Measurements from ENCODE around the gene THSD4.

Gene THSD4

GRCh38 chr15:71588746-71589145 is 473.5 kb downstream of the THSD4 start:
- no peak for DNase-seq (ENCODE audit: low read depth)

DNA sequence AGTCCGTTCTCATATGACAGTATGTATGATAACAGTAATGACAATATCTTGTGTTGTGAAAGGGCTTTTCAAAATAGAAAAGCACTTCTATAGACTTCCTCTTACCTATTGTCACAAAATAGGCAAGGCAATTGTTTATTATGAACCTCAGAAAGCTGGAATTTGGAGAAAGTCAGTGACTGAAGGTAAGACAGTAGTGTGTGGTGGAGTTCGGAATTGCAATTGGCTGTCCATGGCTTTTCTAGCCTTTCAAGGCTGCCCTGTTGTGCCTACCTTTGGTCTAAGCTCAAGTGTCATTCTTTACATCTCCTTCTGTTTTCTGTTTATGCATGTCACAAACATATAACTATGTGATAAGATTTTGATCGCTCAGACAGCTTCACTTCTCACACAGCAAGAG is 475.8 kb downstream of the THSD4 start:
- DNase-seq (ENCODE audit: low read depth): no peak

DNA sequence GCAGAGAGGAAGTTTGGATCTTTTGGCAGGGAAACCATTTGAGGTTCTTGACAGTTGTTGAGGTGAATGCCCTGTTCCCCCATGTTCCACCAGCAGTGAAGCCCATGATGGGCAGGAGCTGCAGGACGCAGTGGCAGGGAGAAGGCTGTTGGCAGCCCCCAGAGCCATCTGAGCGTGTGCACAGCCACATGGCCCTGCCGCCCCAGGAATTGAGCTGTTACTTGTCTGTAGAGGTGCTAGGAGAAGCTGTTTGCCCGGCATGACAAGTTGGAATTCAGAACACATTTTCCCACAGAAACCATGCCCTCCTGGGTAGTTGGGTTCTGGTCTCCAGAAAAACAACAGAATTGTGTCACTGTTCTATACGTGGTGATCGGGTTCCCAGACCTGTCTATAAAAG is 476.9 kb downstream of the THSD4 start:
- no peak for DNase-seq (ENCODE audit: low read depth)

DNA sequence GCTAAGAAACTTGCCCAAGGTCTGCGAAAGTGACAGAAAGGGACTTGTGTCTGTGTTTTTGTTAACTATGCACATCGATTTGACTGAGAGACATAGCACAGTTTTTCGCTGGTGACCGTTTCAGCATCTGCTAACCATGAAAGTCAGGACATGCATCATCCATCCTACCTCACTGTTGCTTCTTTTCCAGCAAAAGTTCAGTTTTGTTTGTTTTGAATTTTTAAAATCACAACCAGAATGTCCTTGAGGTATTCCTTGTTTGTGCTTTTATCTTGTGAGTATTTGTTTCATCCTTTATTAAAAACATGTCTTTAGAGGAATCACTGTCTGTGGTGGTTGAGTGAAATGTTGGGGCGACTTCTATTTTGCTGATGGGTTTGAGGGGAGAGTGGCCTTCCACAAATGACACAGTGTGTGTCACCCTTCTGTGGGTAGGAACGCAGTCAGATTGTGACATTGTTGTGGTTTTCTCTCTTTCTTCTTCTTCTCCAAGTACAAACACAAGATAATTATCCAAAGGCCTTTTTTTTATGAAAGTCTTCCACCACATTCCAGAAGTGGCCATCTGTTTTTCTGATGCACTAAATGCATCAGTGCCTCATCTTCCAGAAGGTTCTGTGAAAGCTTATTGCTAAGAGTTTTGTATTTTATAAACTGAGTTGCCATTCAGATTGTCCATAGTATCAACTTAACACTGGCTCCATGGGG is 480.7 kb downstream of the THSD4 start:
- no peak for DNase-seq (ENCODE audit: low read depth)

- DNase-seq (ENCODE audit: low read depth): no peak
Measured at GRCh38 chr15:71596672-71597071, 481.4 kb downstream of the THSD4 start.

DNA sequence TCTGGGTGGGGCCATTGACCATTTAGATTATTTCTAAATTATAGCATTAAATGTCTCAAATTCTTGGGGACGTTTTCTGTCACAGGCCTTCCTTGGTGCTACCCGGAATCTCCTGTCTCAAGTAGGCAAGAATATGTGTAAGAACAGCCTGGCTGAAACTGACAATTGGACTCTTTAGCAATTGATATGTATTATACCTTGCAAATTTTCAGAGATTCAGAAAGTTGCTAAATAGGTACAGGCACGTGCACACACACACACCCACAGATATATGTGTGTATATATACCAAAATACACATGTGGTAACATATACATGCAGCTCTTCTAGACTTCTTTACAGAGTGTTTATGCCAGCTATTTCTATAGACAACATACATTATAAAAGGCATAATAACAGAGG is 481.9 kb downstream of the THSD4 start:
- no peak for DNase-seq (ENCODE audit: low read depth)

DNA sequence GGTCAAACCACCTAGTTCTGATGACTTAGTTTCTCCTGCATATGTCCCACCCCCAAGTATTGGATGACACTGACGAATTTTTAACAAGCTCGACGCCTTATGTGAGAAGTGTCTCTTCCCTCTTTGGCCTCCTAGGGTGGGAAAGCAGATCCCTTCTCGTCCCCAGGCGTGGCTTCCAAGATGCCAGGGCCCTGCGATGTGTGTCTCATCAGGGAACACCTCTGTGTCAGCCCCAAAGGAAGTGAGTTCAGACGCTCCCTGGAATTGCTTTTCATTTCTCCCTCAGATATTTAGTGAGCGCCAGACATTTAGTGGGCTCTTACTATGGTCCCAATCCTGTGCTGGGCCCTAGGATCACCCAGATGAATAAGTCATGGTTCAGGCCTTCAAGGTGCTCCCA is 482.4 kb downstream of the THSD4 start:
- no peak for DNase-seq (ENCODE audit: low read depth)

DNA sequence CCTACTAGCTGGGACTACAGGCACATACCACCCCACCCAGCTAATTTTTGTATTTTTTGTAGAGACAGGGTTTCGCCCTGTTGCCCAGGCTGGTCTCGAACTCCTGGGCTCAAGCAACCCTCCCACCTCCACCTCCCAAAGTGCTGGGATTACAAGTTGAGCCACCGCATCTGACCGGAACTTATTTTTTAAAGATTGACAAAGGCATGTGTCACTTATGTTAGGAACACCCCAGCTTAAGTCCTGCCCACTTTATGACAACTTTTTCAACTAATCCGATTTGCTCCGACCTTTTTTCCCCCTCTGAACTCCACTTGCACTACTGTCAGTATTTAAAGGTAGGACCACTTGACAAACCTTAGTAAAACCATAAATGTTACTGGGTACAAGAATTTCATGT is 483.5 kb downstream of the THSD4 start:
- DNase-seq (ENCODE audit: low read depth): no peak

DNA sequence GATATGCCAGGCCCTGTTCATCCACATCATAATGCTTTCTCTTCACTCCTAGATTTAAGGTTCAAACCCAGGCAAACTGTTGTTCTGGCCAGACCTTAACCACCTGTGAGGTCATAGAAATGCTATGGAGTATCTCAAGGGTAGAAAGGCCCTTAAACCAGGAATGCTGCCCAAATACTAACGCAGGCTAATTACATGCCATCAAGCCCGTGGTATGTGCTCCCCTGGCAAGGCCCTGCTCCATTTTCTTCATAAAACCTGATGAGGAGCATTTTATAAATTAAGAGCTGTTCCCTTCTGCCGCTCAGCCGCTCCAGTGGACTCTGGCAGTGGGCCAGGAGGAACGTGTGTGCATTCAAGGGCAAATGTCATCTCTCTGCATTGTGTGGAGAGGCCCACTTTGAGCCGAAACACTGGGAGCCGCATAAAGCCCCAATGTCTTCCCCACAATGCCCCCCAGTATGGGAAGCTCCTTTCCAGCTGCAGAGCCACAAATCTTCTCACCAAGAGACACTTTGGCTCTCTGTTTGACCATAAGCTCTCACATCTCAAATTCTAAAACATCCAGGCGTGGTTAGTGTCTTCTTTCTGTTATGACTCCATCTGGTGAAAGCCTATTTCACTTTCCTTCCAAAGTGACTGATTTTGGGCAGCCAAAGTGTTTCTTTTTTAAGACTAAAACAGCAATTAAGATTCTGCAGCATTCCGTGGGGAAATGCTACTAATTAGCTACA is 484.3 kb downstream of the THSD4 start:
- DNase-seq (ENCODE audit: low read depth): no peak

- no peak for DNase-seq (ENCODE audit: low read depth)
Measured at GRCh38 chr15:71600237-71600636, 485.0 kb downstream of the THSD4 start.

- no peak for DNase-seq (ENCODE audit: low read depth)
Measured at GRCh38 chr15:71601038-71601834, 486.0 kb downstream of the THSD4 start.

- no peak for DNase-seq (ENCODE audit: low read depth)
Measured at GRCh38 chr15:71603379-71603778, 488.1 kb downstream of the THSD4 start.

DNA sequence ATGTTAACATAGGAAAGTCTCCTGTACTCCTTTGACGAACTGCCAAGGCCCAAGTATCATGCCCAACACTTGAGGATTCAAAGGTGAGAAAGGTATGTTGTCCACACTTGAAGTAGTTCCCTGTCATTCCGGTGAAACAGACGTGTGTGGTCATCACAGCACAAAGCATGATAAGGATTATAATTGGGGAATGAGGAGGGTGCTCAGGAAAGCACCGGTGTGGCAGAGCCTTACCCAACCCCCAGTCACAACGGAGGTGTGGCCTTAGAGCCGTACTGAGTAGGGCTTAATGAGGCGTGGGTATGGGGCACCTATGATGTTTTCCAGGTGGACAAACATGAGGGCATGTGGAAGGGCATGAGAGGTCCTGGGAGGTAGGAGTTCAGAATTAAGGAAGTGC is 492.1 kb downstream of the THSD4 start:
- DNase-seq (ENCODE audit: low read depth): no peak

GRCh38 chr15:71610728-71611552 is 495.7 kb downstream of the THSD4 start:
- DNase-seq (ENCODE audit: low read depth): no peak

DNA sequence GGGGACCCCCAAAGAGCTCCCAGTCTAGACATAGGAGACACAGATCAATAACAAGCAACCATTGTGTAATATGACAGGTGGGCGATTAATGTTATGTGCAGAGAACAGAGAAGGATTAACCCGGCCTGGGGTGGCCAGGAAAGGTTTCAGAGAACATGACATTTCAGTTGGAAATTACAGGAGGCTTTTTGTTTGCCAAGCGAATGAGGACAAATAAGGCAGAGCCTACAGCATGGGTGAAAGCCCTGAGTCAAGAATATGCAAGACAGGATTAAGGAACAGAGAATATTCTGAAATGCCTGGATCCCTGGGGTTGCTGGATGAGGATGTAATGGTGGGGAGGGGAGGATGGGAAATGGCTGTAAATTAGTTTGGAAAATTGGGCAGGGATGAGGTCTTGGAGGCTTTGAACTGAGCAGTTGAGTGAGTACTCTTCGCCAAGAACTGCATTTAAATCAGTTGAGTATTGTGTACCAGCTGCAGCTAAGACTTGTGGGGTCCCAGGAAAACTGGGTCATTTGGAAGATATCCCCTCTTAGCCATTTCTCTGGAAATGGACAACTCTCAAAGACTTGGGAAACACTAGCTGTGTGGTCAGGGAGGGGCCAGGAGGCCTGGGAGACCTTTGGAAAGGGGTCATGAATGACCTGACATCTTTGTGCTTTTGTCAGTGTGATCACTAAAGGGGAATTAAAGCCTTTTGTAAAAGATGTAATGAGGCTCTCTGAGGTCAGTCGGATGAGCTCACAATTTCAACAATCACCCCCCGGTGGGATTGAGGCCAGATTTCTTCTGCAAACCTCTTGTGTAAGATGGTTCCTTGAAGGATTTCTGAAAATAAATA is 496.5 kb downstream of the THSD4 start:
- DNase-seq (ENCODE audit: low read depth): no peak

GRCh38 chr15:71612397-71612722 is 497.1 kb downstream of the THSD4 start:
- no peak for DNase-seq (ENCODE audit: low read depth)

DNA sequence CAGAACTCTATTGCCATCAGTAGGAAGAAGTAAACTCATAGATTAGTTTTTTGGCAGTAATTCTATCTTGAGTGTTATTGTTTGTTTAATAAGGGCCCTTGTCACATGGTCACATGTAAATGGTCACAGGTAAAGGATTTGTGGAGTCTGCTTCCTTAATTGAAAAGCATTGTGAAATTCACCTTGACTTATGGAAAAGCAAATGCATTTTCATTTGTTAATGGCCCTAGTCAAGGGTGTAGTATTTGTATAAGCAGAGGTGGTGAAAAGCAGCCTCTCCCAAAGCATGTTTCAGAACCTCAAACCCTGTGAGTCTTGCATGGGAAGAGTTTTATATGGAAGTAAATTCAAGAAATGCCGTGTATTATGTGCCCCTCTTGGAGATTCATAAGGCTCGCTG is 497.6 kb downstream of the THSD4 start:
- DNase-seq (ENCODE audit: low read depth): no peak

DNA sequence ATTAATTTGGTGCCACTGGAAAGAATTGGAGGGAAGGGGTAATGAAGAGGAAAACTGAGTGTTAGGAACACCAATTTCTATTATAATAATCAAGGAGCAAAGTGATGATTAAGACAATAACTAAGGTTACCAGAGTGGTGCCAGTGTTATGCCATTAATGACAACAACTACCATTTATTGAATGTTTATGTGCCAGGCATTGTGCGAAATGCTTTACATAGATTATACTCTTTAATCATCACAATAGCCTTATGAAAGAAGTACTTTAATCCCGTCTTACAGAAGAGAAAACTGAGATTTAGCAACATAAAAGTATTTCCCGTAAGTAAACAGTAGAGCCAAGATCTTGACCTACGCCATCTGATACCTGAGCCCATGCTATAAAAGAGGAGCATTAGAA is 507.8 kb downstream of the THSD4 start:
- no peak for DNase-seq (ENCODE audit: low read depth)

- no peak for DNase-seq (ENCODE audit: low read depth)
Measured at GRCh38 chr15:71626596-71627088, 511.4 kb downstream of the THSD4 start.

DNA sequence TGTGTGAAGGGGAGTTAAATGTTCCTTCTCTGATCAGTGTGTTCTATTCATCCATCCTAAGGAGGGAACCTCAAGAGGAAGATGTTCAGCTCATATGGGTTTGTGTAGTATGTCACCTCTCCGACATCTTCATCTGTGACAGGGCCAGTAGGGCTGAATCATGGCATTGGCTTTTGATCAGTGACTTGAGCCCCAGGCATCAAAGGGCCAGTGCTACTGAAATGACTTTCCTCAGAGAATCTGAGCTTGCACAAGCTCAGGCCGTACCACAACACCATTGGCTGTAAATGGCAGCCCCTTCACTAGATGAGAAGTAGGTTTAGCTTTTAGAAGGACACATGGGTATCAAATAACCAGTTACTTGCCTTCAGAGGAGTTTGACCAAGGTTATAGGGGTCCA is 511.9 kb downstream of the THSD4 start:
- no peak for DNase-seq (ENCODE audit: low read depth)

- DNase-seq (ENCODE audit: low read depth): no peak
Measured at GRCh38 chr15:71627604-71628003, 512.3 kb downstream of the THSD4 start.
